ENCODE measurements around the gene DERL3.
A peak's percentile ranks its signal among the peaks of the same experiment; 100 is the strongest.

The DERL3 gene

DNA sequence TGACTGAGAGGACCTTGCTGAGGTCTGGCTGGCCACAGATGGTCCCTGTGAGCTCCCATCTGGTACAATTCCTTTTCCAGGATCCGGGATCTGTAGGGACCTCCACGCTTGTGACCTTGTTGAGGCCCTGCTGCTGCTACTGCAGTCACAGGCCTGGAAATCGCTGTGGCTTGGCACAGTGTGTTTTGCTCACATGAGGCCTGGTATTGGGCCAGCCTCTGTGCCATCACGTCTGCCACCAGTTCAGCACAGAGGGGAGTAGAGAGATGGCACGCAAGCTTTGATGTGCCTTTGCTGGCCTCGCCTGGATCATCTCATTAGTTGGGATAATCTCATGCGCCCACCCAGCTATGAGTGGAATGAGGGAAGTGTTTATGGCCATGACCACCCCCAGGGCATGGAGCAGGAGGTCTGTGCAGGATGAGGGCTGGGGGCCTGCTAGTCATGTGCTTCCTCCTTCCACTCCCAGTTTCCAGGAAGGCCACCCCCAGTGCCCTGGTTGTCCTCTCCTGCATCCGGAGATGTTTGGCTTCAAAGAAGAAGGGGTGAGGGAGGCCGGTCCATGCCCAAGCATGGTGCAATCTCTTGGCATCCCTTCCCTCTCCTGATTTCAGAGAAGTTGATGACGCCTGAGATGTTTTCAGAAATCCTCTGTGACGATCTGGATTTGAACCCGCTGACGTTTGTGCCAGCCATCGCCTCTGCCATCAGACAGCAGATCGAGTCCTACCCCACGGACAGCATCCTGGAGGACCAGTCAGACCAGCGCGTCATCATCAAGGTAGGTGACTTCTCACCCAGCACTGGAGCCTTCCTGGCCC, 22.4 kb downstream of the DERL3 start:
- no peak overlapping the region for H3K4me3 ChIP-seq (ENCODE audit: low read depth, low read length)
- DNase-seq (ENCODE audit: low read depth), result no peak
- TF ChIP-seq, protein P1, sequence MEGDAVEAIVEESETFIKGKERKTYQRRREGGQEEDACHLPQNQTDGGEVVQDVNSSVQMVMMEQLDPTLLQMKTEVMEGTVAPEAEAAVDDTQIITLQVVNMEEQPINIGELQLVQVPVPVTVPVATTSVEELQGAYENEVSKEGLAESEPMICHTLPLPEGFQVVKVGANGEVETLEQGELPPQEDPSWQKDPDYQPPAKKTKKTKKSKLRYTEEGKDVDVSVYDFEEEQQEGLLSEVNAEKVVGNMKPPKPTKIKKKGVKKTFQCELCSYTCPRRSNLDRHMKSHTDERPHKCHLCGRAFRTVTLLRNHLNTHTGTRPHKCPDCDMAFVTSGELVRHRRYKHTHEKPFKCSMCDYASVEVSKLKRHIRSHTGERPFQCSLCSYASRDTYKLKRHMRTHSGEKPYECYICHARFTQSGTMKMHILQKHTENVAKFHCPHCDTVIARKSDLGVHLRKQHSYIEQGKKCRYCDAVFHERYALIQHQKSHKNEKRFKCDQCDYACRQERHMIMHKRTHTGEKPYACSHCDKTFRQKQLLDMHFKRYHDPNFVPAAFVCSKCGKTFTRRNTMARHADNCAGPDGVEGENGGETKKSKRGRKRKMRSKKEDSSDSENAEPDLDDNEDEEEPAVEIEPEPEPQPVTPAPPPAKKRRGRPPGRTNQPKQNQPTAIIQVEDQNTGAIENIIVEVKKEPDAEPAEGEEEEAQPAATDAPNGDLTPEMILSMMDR (IDR thresholded peaks at IDR 0.05; ENCODE audit: low read depth, low read length, missing control alignments), result no peak

DNA sequence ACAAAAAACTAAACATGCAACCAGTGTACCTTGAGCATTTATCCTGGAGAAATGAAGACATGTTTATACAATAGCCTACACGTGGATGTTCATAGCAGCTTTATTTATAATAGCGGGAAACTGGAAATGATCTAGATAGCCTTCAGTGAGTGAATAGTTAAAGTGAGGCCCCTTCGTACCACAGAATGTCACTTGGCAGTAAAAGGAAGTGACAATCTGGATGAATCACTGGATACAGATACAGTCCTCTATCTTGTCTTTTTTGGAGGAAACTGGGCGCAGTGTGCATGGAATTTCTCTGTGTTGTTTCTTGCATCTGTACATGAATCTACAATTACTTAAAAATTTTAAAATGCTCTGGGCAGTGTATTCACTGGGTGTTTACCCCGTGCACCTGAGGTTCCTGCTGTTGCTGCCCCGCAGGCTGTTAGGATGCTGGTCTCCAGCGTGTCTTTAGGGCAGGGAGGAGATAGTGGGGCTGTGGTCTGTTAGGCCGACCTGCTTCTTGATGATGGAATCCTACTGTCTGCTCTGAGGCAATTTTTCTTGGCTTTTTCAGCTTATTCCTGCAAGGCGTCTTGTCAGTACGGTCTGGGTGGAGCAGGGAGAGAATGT, 23.2 kb downstream of the DERL3 start:
- TF ChIP-seq, protein P1 (IDR thresholded peaks at IDR 0.05; ENCODE audit: low read depth, low read length, missing control alignments), result no peak
- no peak for DNase-seq (ENCODE audit: low read depth)
- no peak overlapping the region for H3K4me3 ChIP-seq (ENCODE audit: low read depth, low read length)

DNA sequence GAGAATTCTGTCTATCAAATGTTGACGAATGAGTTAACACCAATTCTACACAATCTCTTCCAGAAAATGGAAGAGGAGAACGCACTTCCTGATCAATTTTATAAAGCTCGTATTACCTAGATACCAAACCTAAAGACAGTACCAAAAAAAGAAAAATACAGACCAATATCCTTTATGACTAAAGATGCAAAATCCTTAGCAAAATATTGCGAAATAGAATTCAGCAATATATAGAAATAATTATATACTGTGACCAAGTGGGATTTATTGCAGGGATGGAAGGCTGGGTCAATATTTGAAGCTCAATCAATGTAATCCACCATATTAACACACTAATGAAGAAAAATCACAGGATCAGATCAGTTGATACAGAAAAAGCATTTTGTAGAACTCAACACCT, 26.4 kb downstream of the DERL3 start:
- no peak overlapping the region for H3K4me3 ChIP-seq (ENCODE audit: low read depth, low read length)
- no peak for DNase-seq (ENCODE audit: low read depth)
- TF ChIP-seq, protein P1 (IDR thresholded peaks at IDR 0.05; ENCODE audit: low read depth, low read length, missing control alignments), result no peak

DNA sequence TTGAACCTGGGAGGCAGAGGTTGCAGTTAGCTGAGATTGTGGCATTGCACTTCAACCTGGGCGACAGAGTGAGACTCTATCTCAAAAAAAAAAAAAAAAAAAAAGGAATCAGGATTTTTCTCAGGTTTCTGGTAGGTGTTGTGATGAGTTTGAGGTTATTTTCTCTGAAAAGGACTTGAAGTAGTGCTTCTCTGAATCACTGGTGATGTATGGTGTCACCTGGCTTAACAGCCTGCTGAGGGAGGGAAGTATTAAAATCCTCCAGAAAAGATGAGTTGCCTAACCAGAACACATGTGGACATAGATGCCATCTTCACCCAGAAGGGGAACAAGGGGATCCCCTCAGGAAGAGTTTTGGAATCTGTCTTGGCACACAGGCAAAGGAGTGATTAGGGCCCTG, 32.0 kb downstream of the DERL3 start:
- DNase-seq (ENCODE audit: low read depth), result no peak
- H3K4me3 ChIP-seq (ENCODE audit: low read depth, low read length), result no peak overlapping the region
- TF ChIP-seq, protein P1 (IDR thresholded peaks at IDR 0.05; ENCODE audit: low read depth, low read length, missing control alignments), result no peak

DNA sequence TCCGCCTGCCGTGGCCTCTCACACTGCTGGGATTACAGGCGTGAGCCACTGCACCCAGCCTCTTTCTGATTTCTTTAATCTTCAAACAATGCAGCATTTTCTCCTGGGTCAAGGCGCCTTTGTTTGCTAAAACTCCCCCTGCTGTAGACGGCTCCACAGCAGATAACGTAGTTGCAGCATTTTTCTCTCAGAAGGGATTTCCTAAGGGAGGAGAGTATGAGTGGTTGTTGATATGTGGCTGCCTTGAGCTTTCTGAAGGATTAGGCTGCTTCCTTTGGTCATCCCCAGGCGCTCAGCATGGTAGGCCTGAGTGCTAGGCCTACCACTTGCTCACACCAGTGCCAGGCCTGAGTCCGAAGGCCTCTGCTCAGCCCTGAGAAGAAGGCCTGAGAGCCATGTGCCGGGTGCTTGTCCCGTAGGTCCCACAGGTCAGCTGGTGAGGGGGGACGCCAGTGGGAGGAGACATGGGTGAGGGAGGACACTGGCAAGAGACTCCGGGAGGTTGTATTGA, 34.0 kb downstream of the DERL3 start:
- peak overlapping the region; percentile 32 for H3K4me3 ChIP-seq (ENCODE audit: low read depth, low read length)
- DNase-seq (ENCODE audit: low read depth), result no peak
- TF ChIP-seq, protein P1 (IDR thresholded peaks at IDR 0.05; ENCODE audit: low read depth, low read length, missing control alignments), result no peak

DNA sequence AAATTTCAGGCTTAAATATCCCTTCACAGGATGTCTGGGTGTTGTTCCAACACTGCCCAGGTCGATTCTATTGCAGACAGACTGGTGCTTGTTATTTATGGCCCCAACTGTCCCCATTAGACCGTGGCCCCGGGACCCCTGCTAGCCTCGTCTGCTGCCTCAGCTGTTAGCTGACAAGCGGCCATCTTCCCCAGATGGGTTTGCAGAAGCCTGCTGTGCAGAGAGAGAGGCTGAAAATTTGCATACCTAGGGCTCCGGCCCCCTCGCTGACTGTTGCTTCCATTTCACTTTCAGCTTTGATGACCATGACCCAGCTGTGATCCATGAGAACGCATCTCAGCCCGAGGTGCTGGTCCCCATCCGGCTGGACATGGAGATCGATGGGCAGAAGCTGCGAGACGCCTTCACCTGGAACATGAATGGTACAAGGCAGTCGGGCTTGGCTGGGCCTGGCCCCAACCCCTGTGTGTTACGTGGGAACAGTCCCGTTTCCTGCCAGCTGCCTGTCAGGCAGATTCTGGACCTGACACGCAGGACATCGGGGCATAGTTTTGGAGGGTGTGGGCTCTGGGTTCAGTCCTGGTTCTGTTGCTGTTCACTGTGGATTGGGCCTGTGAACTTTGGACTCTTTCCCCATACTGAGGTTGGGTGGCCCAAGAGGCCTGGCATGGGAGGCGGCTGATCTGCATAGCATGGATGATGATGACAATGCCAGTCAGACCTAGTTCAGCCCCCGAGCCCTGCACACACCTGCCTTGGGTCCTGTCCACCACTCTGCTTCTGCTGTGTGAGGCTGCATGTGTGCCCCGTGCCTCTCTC, 35.6 kb downstream of the DERL3 start:
- DNase-seq (ENCODE audit: low read depth), result peak; percentile 29
- H3K4me3 ChIP-seq (ENCODE audit: low read depth, low read length), result peak overlapping the region; percentile 52
- TF ChIP-seq, protein P1 (IDR thresholded peaks at IDR 0.05; ENCODE audit: low read depth, low read length, missing control alignments), result no peak

Measured in GM12864 (cell line).